GM19324 (cell line): ENCODE results near the gene MATCAP1.

Experiments used
- ATAC-seq: cut with Tn5 transposase; IDR thresholded peaks from one replicate; pipeline ENCODE4 v1.9.1; 2021; ENCODE audit warnings: mild to moderate bottlenecking, moderate library complexity; ENCODE audit not compliant: unreplicated experiment, low FRiP score

MATCAP1 gene

GRCh38 chr16:67208154-67208896 lies 24.6 kb upstream of the MATCAP1 start:
- no peak for ATAC-seq

- ATAC-seq, result no peak
Observed at GRCh38 chr16:67207249-67208091, 23.7 kb upstream of the MATCAP1 start.

- ATAC-seq, result no peak
Observed at GRCh38 chr16:67206838-67207248, 23.1 kb upstream of the MATCAP1 start.

- no peak for ATAC-seq
Observed at GRCh38 chr16:67206129-67206837, 22.5 kb upstream of the MATCAP1 start.

- no peak for ATAC-seq
Observed at GRCh38 chr16:67204076-67204475, 20.3 kb upstream of the MATCAP1 start.

- no peak for ATAC-seq
Observed at GRCh38 chr16:67202956-67203493, 19.3 kb upstream of the MATCAP1 start.

- ATAC-seq, result no peak
Observed at GRCh38 chr16:67202426-67202825, 18.7 kb upstream of the MATCAP1 start.

GRCh38 chr16:67201411-67202345 lies 17.9 kb upstream of the MATCAP1 start:
- no peak for ATAC-seq

- no peak for ATAC-seq
Observed at GRCh38 chr16:67200491-67200890, 16.7 kb upstream of the MATCAP1 start.

GRCh38 chr16:67199808-67200198 lies 16.0 kb upstream of the MATCAP1 start:
- ATAC-seq, result no peak

GRCh38 chr16:67199011-67199807 lies 15.4 kb upstream of the MATCAP1 start, which contains the start of gene ELMO3:
Gene ELMO3, plus strand, starts transcription at chr16:67199131. Its CDS starts 196 bp downstream, at chr16:67199327.
- ATAC-seq, result no peak

- no peak for ATAC-seq
Observed at GRCh38 chr16:67198238-67198734, 14.5 kb upstream of the MATCAP1 start.

GRCh38 chr16:67197704-67198103 lies 13.9 kb upstream of the MATCAP1 start:
- ATAC-seq, result no peak

GRCh38 chr16:67196881-67197280 lies 13.1 kb upstream of the MATCAP1 start:
- no peak for ATAC-seq

- ATAC-seq, result no peak
Observed at GRCh38 chr16:67195676-67196075, 11.9 kb upstream of the MATCAP1 start.

GRCh38 chr16:67194260-67194659 lies 10.5 kb upstream of the MATCAP1 start:
- ATAC-seq, result no peak

GRCh38 chr16:67193536-67193935 lies 9.8 kb upstream of the MATCAP1 start:
- ATAC-seq, result no peak

- ATAC-seq, result no peak
Observed at GRCh38 chr16:67192781-67193361, 9.1 kb upstream of the MATCAP1 start.
